ENCODE results near the gene C1QBP. TPM values are rescaled to one million over a fixed set of nuclear protein-coding genes. Genes with fewer than 3 reads are reported as not detected.
A peak's percentile ranks its signal among the peaks of the same experiment; 100 is the strongest.

C1QBP gene
- polyA plus RNA-seq, 1 donor: 140 TPM

DNA sequence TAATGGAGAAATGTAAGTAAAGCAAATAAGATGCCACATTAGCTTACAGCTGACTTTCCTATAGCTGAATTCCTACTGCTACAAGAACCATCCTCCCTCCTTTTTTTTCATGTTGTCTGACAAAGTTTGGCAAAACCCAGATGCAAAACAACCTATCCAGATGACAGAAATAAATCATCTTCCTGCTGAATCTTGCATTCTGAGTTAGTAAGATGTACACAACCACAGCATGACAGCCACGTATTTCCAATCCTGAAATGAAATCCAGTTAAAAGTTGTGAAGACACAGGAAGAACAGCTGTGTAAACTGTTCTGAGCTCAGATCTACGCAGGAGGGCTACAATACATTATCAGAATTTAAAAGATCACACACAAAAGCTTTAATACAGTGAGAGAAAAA is 35.0 kb upstream of the C1QBP start:
- no peaks in the 10 kb centered on the region for H3K4me1 ChIP-seq (ENCODE audit: control insufficient read depth, insufficient read depth, low read length)
- H3K9me3 ChIP-seq (ENCODE audit: control insufficient read depth, low read depth, low read length): no peaks in the 10 kb centered on the region
- WGBS (ENCODE audit: insufficient coverage, low lambda C conversion rate): 100% methylated on average over 1 of the region's 2 CpGs
- DNase-seq: no peak
- H3K4me3 ChIP-seq (ENCODE audit: low read length): no peak overlapping the region
- peaks cover 45% of the 10 kb centered on the region for H3K36me3 ChIP-seq (ENCODE audit: control insufficient read depth, insufficient read depth, low read length)
- H3K27me3 ChIP-seq (ENCODE audit: control insufficient read depth, insufficient read depth, low read length): no peaks in the 10 kb centered on the region
- no peak overlapping the region for H3K27ac ChIP-seq (ENCODE audit: low read length)

DNA sequence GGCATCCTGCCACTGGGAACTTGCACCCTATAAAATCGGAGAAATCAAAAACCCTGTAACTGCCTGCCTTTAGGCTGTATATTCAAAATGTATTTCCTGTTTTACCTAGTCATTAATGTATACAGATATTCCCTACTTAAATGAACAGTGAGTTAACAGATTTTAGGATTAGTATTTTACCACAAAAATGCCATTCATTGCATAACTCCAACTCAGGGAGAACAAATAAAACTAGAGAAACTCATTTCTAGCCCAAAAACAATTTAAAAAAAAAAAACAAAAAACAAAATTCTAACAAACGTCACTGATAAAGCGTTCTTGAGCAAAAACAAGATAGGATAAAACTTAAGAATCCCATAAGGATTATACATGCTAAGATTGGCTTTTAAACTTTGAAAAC is 33.6 kb upstream of the C1QBP start:
- Histone ChIP-seq H3K36me3 (ENCODE audit: control insufficient read depth, insufficient read depth, low read length) (peaks cover 31% of the 10 kb centered on the region), H3K4me3 (ENCODE audit: low read length) (no peak overlapping the region), H3K9me3 (ENCODE audit: control insufficient read depth, low read depth, low read length) (no peaks in the 10 kb centered on the region), H3K27me3 (ENCODE audit: control insufficient read depth, insufficient read depth, low read length) (no peaks in the 10 kb centered on the region), H3K27ac (ENCODE audit: low read length) (no peak overlapping the region), H3K4me1 (ENCODE audit: control insufficient read depth, insufficient read depth, low read length) (no peaks in the 10 kb centered on the region)
- 100% methylated on average over 2 of the region's 3 CpGs for WGBS (ENCODE audit: insufficient coverage, low lambda C conversion rate)
- DNase-seq: no peak

DNA sequence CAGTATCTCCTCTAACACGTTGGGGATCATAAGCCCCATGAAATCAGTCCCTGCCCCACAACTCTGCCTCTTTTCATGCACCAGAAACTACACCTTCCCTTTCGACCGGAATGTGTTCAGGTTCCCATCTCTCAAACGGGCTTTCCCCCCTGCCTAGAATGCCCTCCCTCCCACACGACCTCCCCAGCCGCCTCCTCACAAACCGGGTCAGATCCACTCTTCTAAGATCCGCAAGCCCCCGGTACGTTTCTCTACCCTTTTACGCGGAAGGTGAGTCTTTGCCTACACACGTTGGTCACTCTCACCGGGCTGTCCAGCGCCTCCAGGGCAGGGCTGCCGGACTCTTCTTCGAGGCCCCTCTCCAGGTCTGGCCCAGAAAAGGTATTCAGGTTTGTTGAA is 29.1 kb upstream of the C1QBP start:
- peak overlapping the region; percentile 27 for H3K27ac ChIP-seq (ENCODE audit: low read length)
- no peaks in the 10 kb centered on the region for H3K9me3 ChIP-seq (ENCODE audit: control insufficient read depth, low read depth, low read length)
- H3K27me3 ChIP-seq (ENCODE audit: control insufficient read depth, insufficient read depth, low read length): no peaks in the 10 kb centered on the region
- WGBS (ENCODE audit: insufficient coverage, low lambda C conversion rate): no CpG with 5 or more reads among the region's 17 CpGs
- peaks cover 2% of the 10 kb centered on the region for H3K36me3 ChIP-seq (ENCODE audit: control insufficient read depth, insufficient read depth, low read length)
- no peak for DNase-seq
- H3K4me3 ChIP-seq (ENCODE audit: low read length): peak overlapping the region; percentile 89
- no peaks in the 10 kb centered on the region for H3K4me1 ChIP-seq (ENCODE audit: control insufficient read depth, insufficient read depth, low read length)

DNA sequence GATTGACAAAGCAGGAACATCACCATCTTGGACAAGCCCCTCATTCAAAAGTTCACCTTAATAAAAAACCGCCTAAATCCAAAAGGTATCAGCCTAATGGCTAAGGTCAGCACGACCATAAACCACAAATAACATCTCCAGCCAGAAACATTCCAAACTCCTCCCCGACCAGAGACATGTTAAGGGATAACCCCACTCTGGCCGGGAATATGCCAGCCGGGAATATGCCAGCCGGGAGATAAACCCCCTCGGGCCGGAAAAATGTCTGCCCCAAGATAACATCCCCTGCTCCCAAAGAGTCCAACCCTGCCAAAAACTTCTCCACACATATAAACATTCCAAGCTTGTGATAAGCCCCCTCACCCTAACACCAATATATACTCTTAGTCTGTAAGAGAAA is 28.5 kb upstream of the C1QBP start:
- Histone ChIP-seq H3K9me3 (ENCODE audit: control insufficient read depth, low read depth, low read length) (no peaks in the 10 kb centered on the region), H3K36me3 (ENCODE audit: control insufficient read depth, insufficient read depth, low read length) (peaks cover under 1% of the 10 kb centered on the region), H3K27me3 (ENCODE audit: control insufficient read depth, insufficient read depth, low read length) (no peaks in the 10 kb centered on the region), H3K27ac (ENCODE audit: low read length) (no peak overlapping the region), H3K4me1 (ENCODE audit: control insufficient read depth, insufficient read depth, low read length) (no peaks in the 10 kb centered on the region), H3K4me3 (ENCODE audit: low read length) (peak overlapping the region; percentile 89)
- no CpG with 5 or more reads among the region's 8 CpGs for WGBS (ENCODE audit: insufficient coverage, low lambda C conversion rate)
- DNase-seq: no peak

DNA sequence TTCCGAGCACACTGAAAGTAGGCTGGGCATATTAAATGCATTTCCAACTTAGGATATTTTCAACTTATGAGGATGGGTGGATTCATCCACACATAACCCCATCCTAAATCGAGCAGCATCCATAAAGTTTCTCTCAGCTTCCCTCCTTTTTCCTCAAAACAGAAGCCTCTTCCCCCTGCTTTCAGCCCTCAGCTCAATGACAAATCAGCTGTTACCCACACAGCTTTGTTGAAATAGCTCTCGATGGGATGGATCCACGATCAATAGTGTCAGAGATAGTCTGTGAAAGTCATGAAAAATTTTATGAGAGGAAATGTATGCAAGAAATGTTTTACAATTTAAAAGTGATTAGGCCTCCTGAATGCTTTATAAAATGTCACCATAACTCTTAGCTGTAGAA is 27.3 kb upstream of the C1QBP start:
- Histone ChIP-seq H3K4me3 (ENCODE audit: low read length) (no peak overlapping the region), H3K27me3 (ENCODE audit: control insufficient read depth, insufficient read depth, low read length) (no peaks in the 10 kb centered on the region)
- no CpG with 5 or more reads among the region's 4 CpGs for WGBS (ENCODE audit: insufficient coverage, low lambda C conversion rate)

DNA sequence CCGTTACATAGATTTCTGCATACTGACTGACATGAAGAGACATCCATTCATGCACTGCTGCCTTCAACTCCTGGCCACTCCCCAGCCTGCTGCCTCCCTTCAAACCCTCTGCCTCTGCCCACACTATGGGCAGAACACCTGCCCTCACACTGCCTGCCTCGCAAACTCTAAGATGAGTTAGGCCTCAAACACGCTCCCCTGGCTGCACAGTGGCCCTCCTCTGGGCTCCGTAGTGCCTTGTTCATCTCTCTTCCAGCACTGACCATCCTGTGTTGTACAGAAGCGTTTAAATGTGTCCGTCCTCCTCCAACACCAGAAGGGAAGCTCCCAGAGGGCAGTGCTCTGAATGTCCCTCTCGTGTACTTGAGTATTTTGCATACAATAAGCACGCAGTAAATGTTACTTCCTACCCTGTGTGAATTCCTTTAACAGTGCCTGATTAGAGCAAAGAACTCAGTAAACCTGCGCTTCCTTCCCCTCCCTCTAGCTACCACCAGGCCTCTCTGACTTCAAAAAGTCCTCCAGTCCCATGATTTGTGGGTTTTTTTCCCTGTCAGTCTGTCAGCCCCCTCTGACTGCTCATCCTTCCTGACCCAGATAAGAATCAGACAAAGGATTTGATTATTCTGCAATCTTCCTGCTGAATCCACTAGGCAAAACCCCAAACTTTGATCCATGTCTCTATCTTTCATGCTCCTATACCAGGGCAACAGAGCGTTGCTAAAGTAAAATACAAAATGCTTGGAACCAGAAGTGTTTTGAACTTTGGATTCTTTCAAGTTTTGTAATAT is 26.0 kb upstream of the C1QBP start:
- Histone ChIP-seq H3K9me3 (ENCODE audit: control insufficient read depth, low read depth, low read length) (no peaks in the 10 kb centered on the region), H3K4me3 (ENCODE audit: low read length) (no peak overlapping the region), H3K27ac (ENCODE audit: low read length) (no peak overlapping the region), H3K27me3 (ENCODE audit: control insufficient read depth, insufficient read depth, low read length) (no peaks in the 10 kb centered on the region), H3K4me1 (ENCODE audit: control insufficient read depth, insufficient read depth, low read length) (no peaks in the 10 kb centered on the region), H3K36me3 (ENCODE audit: control insufficient read depth, insufficient read depth, low read length) (peaks cover 14% of the 10 kb centered on the region)
- no CpG with 5 or more reads among the region's 10 CpGs for WGBS (ENCODE audit: insufficient coverage, low lambda C conversion rate)
- no peak for DNase-seq

More for the DNA sequence above, 27.3 kb upstream of the C1QBP start:
- no peak for DNase-seq
- Histone ChIP-seq H3K27ac (ENCODE audit: low read length) (no peak overlapping the region), H3K36me3 (ENCODE audit: control insufficient read depth, insufficient read depth, low read length) (peaks cover 5% of the 10 kb centered on the region), H3K9me3 (ENCODE audit: control insufficient read depth, low read depth, low read length) (no peaks in the 10 kb centered on the region), H3K4me1 (ENCODE audit: control insufficient read depth, insufficient read depth, low read length) (no peaks in the 10 kb centered on the region)

DNA sequence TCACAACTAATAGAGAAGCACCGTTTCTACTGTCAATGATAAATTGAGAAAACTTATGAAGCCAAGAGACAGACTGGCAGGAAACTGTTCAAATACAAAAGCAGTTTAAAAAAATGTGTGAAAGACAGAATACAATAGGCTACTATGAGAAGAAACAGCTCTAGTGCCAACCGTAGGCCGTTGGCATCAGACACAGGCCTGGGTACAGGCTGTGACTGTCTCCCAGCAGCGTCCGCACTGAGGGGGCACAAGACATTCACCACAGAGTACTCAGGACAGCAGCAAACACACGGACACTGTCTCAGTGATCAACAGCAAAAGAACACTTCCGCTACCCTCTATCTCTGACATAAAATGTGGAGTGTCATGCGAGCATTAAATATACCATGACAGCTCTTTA is 7.8 kb upstream of the C1QBP start:
- H3K4me1 ChIP-seq (ENCODE audit: control insufficient read depth, insufficient read depth, low read length): no peaks in the 10 kb centered on the region
- WGBS (ENCODE audit: insufficient coverage, low lambda C conversion rate): 80% methylated on average over 1 of the region's 8 CpGs

DNA sequence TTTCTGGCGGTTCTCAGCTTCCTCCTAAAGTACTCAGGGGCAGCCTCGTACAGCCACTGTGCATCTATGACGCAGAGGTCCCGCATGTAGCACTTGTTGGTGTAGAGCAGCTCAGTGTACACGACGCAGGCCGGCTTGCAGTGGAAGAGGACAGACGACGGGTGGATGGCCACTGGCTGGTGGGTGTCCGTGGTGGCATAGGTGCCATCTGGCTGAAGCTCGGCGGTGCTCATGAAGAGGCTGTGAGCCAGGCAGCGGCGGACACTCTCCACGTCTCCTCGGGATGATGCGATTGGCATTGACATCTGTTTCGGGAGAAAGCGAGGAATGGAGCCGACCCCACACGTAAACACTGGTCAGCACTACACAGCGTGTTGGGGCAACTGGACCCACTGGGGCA is 5.3 kb upstream of the C1QBP start:
- no peaks in the 10 kb centered on the region for H3K27me3 ChIP-seq (ENCODE audit: control insufficient read depth, insufficient read depth, low read length)
- H3K4me1 ChIP-seq (ENCODE audit: control insufficient read depth, insufficient read depth, low read length): peaks cover 3% of the 10 kb centered on the region
- no peak overlapping the region for H3K27ac ChIP-seq (ENCODE audit: low read length)
- no CpG with 5 or more reads among the region's 22 CpGs for WGBS (ENCODE audit: insufficient coverage, low lambda C conversion rate)
- H3K9me3 ChIP-seq (ENCODE audit: control insufficient read depth, low read depth, low read length): no peaks in the 10 kb centered on the region
- H3K4me3 ChIP-seq (ENCODE audit: low read length): no peak overlapping the region
- no peak for DNase-seq
- peaks cover 52% of the 10 kb centered on the region for H3K36me3 ChIP-seq (ENCODE audit: control insufficient read depth, insufficient read depth, low read length)

More for the DNA sequence above, 7.8 kb upstream of the C1QBP start:
- peaks cover 62% of the 10 kb centered on the region for H3K36me3 ChIP-seq (ENCODE audit: control insufficient read depth, insufficient read depth, low read length)
- H3K9me3 ChIP-seq (ENCODE audit: control insufficient read depth, low read depth, low read length): no peaks in the 10 kb centered on the region
- no peaks in the 10 kb centered on the region for H3K27me3 ChIP-seq (ENCODE audit: control insufficient read depth, insufficient read depth, low read length)
- H3K27ac ChIP-seq (ENCODE audit: low read length): no peak overlapping the region
- no peak overlapping the region for H3K4me3 ChIP-seq (ENCODE audit: low read length)
- no peak for DNase-seq

DNA sequence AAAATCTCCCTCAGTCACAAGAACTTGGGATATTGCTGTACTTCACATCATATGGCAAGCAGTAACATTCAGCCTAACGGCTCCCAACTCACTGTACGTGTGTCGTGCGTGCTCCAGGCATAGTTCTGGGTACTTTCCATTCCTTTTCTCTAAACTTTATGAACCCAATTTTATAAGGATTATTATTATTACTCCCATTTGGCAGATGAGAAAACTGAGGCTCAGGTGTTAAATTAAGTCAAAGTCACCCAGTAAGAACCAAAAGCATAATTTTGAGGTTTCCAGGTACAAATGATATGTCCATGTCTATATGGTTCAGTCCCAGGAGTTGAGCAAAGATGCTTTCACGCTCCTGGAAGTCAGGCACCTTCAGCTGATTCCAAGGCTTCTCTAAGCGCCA is 4.8 kb upstream of the C1QBP start:
- peaks cover 4% of the 10 kb centered on the region for H3K4me1 ChIP-seq (ENCODE audit: control insufficient read depth, insufficient read depth, low read length)
- H3K27me3 ChIP-seq (ENCODE audit: control insufficient read depth, insufficient read depth, low read length): no peaks in the 10 kb centered on the region
- no peak overlapping the region for H3K4me3 ChIP-seq (ENCODE audit: low read length)
- DNase-seq: no peak
- peaks cover 50% of the 10 kb centered on the region for H3K36me3 ChIP-seq (ENCODE audit: control insufficient read depth, insufficient read depth, low read length)
- 80% methylated on average over 1 of the region's 6 CpGs for WGBS (ENCODE audit: insufficient coverage, low lambda C conversion rate)
- H3K9me3 ChIP-seq (ENCODE audit: control insufficient read depth, low read depth, low read length): no peaks in the 10 kb centered on the region
- H3K27ac ChIP-seq (ENCODE audit: low read length): no peak overlapping the region

DNA sequence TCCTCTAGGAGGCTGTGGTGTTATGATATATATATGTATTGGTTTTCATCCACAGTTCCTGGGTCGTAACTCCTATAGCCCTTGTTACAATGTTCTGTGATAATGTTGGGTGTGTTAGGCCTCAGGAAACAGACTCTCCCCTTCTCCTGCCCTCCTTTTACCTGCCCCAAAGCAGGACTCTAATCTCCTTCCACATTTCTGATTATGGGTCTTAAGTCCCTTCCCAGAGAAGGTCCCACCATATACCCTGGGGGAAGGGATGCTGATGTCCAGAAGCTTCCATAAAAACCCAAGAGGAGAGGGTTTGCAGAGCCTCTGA is 450 bp upstream of the C1QBP start:
- Histone ChIP-seq H3K36me3 (ENCODE audit: control insufficient read depth, insufficient read depth, low read length) (peaks cover 40% of the 10 kb centered on the region), H3K9me3 (ENCODE audit: control insufficient read depth, low read depth, low read length) (no peaks in the 10 kb centered on the region), H3K4me3 (ENCODE audit: low read length) (no peak overlapping the region), H3K27me3 (ENCODE audit: control insufficient read depth, insufficient read depth, low read length) (no peaks in the 10 kb centered on the region), H3K27ac (ENCODE audit: low read length) (peak overlapping the region; percentile 37), H3K4me1 (ENCODE audit: control insufficient read depth, insufficient read depth, low read length) (peaks cover 10% of the 10 kb centered on the region)
- WGBS (ENCODE audit: insufficient coverage, low lambda C conversion rate): no CpG with 5 or more reads among the region's 1 CpG
- DNase-seq: no peak

DNA sequence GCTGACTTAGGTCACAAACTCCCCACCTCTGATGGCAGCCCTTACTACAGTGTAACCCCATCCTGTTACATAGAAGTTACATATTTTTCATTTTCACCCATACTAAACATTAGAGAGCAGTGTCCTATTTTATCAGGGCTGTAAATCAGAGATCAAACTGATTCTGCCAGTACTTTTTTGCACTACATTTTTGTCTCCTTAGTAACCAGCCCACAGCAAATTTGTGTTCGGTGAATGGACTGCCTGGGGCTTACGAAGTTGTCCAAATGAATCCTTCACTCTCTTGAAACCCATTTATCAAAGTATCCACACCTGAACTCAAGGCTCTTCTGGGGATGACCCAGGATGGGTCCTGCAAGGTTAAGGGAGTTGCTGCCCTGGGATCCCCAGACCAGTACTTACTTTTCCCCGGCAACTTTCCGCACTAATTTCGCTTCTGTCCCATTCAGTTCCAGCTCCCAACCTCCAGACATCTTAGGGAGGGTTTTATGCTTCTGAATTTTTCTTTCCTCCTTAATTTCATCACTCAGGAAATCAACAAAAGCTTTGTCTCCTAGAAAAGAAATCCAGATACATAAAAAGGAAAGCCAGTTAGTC is 1.1 kb downstream of the C1QBP start:
- H3K36me3 ChIP-seq (ENCODE audit: control insufficient read depth, insufficient read depth, low read length): peaks cover 41% of the 10 kb centered on the region
- peak overlapping the region; percentile 75 for H3K4me3 ChIP-seq (ENCODE audit: low read length)
- peaks cover 10% of the 10 kb centered on the region for H3K4me1 ChIP-seq (ENCODE audit: control insufficient read depth, insufficient read depth, low read length)
- 57% methylated on average over 3 of the region's 5 CpGs for WGBS (ENCODE audit: insufficient coverage, low lambda C conversion rate)
- H3K27ac ChIP-seq (ENCODE audit: low read length): no peak overlapping the region
- DNase-seq: no peak
- no peaks in the 10 kb centered on the region for H3K9me3 ChIP-seq (ENCODE audit: control insufficient read depth, low read depth, low read length)
- no peaks in the 10 kb centered on the region for H3K27me3 ChIP-seq (ENCODE audit: control insufficient read depth, insufficient read depth, low read length)

Data from large intestine (tissue), 3 donors.